ENCODE measurements around the gene NPTX1. TPM values are rescaled to one million over a fixed set of nuclear protein-coding genes. Genes with fewer than 3 reads are reported as not detected.

Gene NPTX1
- total and polyA plus RNA-seq, 9 of the 15 experiments (the other 6 are each of a cell fraction or from before 2014, with no cell fraction given): 0.04 TPM; not detected in 8

GRCh38 chr17:80474231-80474960, 2.0 kb downstream of the NPTX1 start (continued):
- TF ChIP-seq CREB3L1 (IDR thresholded peaks at IDR 0.05; ENCODE audit: borderline replicate concordance, low read depth) (no peak), TOE1 (IDR thresholded peaks at IDR 0.05; ENCODE audit: borderline replicate concordance) (peak; percentile 42; the same call in 1 of the 2 replicates), TOE1 (CRISPR knock-in tag; IDR thresholded peaks at IDR 0.05; ENCODE audit: borderline replicate concordance, low read depth) (no peak), E2F3 (CRISPR knock-in tag; IDR thresholded peaks at IDR 0.05) (no peak), RCOR1 (IDR thresholded peaks at IDR 0.05; ENCODE audit: borderline replicate concordance in 1 of 2, low read depth in 2 of 2, low read length in 2 of 2) (0 out of 4 replicates have a peak, but pooled peaks of 1 of the 2 experiments have one; percentile 21), ZKSCAN3 (CRISPR knock-in tag; IDR thresholded peaks at IDR 0.05) (no peak), REST (IDR thresholded peaks at IDR 0.05; ENCODE audit: borderline replicate concordance) (peak; percentile 40; the same call in 1 of the 2 replicates), REST (CRISPR knock-in tag; IDR thresholded peaks at IDR 0.05; ENCODE audit: low read depth) (no peak)
- TF ChIP-seq, protein P1, sequence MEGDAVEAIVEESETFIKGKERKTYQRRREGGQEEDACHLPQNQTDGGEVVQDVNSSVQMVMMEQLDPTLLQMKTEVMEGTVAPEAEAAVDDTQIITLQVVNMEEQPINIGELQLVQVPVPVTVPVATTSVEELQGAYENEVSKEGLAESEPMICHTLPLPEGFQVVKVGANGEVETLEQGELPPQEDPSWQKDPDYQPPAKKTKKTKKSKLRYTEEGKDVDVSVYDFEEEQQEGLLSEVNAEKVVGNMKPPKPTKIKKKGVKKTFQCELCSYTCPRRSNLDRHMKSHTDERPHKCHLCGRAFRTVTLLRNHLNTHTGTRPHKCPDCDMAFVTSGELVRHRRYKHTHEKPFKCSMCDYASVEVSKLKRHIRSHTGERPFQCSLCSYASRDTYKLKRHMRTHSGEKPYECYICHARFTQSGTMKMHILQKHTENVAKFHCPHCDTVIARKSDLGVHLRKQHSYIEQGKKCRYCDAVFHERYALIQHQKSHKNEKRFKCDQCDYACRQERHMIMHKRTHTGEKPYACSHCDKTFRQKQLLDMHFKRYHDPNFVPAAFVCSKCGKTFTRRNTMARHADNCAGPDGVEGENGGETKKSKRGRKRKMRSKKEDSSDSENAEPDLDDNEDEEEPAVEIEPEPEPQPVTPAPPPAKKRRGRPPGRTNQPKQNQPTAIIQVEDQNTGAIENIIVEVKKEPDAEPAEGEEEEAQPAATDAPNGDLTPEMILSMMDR (IDR thresholded peaks at IDR 0.05 in 2 of 3, conservative IDR thresholded peaks at IDR 0.05 in 1 of 3; ENCODE audit: insufficient read depth in 2 of 3, low read depth in 1 of 3, low read length in 3 of 3): peak in 2 of 3 experiments; percentile 6 to 15; a peak in 1 of 6 replicates
- TF ChIP-seq, protein P2, sequence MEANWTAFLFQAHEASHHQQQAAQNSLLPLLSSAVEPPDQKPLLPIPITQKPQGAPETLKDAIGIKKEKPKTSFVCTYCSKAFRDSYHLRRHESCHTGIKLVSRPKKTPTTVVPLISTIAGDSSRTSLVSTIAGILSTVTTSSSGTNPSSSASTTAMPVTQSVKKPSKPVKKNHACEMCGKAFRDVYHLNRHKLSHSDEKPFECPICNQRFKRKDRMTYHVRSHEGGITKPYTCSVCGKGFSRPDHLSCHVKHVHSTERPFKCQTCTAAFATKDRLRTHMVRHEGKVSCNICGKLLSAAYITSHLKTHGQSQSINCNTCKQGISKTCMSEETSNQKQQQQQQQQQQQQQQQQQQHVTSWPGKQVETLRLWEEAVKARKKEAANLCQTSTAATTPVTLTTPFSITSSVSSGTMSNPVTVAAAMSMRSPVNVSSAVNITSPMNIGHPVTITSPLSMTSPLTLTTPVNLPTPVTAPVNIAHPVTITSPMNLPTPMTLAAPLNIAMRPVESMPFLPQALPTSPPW (CRISPR knock-in tag; IDR thresholded peaks at IDR 0.05): peak; percentile 71
- TF ChIP-seq, protein P3, sequence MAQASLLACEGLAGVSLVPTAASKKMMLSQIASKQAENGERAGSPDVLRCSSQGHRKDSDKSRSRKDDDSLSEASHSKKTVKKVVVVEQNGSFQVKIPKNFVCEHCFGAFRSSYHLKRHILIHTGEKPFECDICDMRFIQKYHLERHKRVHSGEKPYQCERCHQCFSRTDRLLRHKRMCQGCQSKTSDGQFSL (CRISPR knock-in tag; IDR thresholded peaks at IDR 0.05): peak; percentile 79; the same call in 1 of the 2 replicates
- TF ChIP-seq, protein P3 (tag; IDR thresholded peaks at IDR 0.05): 0 out of 4 replicates have a peak, but pooled peaks of 1 of the 2 experiments have one; percentile 40
